ENCODE measurements around the gene IGF1. TPM values are rescaled to one million over a fixed set of nuclear protein-coding genes. Genes with fewer than 3 reads are reported as not detected.
A peak's percentile ranks its signal among the peaks of the same experiment; 100 is the strongest.
"Not testable (repeated sequence)": the region's sequence is repeated elsewhere in the genome, so short reads cannot be mapped to it uniquely, and the experiment has no call there.

IGF1 gene
- total RNA-seq, 4 donors from 2014 or later = 3.6 to 161 (median 33.9) TPM

- Histone ChIP-seq H3K27ac (peak overlapping the region in 1 of 2 donors; percentile 56), H3K36me3 (no peaks in the 10 kb centered on the region), H3K9me3 (no peaks in the 10 kb centered on the region), H3K4me3 (no peak overlapping the region), H3K27me3 (no peaks in the 10 kb centered on the region), H3K4me1 (no peaks in the 10 kb centered on the region)
- intact Hi-C loops (cut with DNase I; ENCODE audit: low total_unique reads) = no loop called here
- TF ChIP-seq, protein P1, sequence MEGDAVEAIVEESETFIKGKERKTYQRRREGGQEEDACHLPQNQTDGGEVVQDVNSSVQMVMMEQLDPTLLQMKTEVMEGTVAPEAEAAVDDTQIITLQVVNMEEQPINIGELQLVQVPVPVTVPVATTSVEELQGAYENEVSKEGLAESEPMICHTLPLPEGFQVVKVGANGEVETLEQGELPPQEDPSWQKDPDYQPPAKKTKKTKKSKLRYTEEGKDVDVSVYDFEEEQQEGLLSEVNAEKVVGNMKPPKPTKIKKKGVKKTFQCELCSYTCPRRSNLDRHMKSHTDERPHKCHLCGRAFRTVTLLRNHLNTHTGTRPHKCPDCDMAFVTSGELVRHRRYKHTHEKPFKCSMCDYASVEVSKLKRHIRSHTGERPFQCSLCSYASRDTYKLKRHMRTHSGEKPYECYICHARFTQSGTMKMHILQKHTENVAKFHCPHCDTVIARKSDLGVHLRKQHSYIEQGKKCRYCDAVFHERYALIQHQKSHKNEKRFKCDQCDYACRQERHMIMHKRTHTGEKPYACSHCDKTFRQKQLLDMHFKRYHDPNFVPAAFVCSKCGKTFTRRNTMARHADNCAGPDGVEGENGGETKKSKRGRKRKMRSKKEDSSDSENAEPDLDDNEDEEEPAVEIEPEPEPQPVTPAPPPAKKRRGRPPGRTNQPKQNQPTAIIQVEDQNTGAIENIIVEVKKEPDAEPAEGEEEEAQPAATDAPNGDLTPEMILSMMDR (IDR thresholded peaks at IDR 0.05) = no peak
- TF ChIP-seq POLR2A (IDR thresholded peaks at IDR 0.05) = no peak
- DNase-seq = no peak
Measured at GRCh38 chr12:102454330-102454729, 26.0 kb downstream of the IGF1 start.

GRCh38 chr12:102452605-102453004 lies 27.8 kb downstream of the IGF1 start:
- TF ChIP-seq, protein P1 (IDR thresholded peaks at IDR 0.05) = no peak
- no peak for TF ChIP-seq POLR2A (IDR thresholded peaks at IDR 0.05)

DNA sequence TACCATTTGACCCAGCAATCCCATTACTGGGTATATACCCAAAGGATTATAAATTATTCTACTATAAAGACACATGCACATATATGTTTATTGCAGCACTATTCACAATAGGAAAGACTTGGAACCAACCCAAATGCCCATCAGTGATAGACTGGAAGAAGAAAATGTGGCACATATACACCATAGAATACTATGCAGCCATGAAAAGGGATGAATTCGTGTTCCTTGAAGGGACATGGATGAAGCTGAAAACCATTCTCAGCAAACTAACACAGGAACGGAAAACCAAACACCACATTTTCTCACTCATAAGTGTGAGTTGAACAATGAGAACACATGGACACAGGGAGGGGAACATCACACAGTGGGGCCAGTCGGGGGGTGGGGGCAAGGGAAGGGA lies 31.3 kb downstream of the IGF1 start:
- DNase-seq; H3K27me3 ChIP-seq; H3K36me3 ChIP-seq; intact Hi-C loops (cut with DNase I; ENCODE audit: low total_unique reads); H3K27ac ChIP-seq; H3K4me1 ChIP-seq; H3K9me3 ChIP-seq; H3K4me3 ChIP-seq: not testable (repeated sequence)

More at GRCh38 chr12:102452605-102453004, 27.8 kb downstream of the IGF1 start:
- Histone ChIP-seq H3K4me3 (no peak overlapping the region), H3K27ac (no peak overlapping the region), H3K27me3 (no peaks in the 10 kb centered on the region), H3K36me3 (no peaks in the 10 kb centered on the region), H3K4me1 (no peaks in the 10 kb centered on the region), H3K9me3 (no peaks in the 10 kb centered on the region)
- intact Hi-C loops (cut with DNase I; ENCODE audit: low total_unique reads) = no loop called here
- no peak for DNase-seq

- H3K4me1 ChIP-seq; H3K4me3 ChIP-seq; H3K9me3 ChIP-seq; H3K27me3 ChIP-seq; intact Hi-C loops (cut with DNase I; ENCODE audit: low total_unique reads); DNase-seq; H3K27ac ChIP-seq; H3K36me3 ChIP-seq: not testable (repeated sequence)
Measured at GRCh38 chr12:102447426-102447825, 32.9 kb downstream of the IGF1 start.

GRCh38 chr12:102444707-102445106 lies 35.7 kb downstream of the IGF1 start:
- Histone ChIP-seq H3K4me1 (no peaks in the 10 kb centered on the region), H3K36me3 (no peaks in the 10 kb centered on the region), H3K4me3 (no peak overlapping the region), H3K9me3 (no peaks in the 10 kb centered on the region), H3K27me3 (no peaks in the 10 kb centered on the region), H3K27ac (no peak overlapping the region)
- intact Hi-C loops (cut with DNase I; ENCODE audit: low total_unique reads) = no loop called here
- no peak for TF ChIP-seq POLR2A (IDR thresholded peaks at IDR 0.05)
- TF ChIP-seq, protein P1 (IDR thresholded peaks at IDR 0.05) = no peak
- no peak for DNase-seq

- Histone ChIP-seq H3K27ac (no peak overlapping the region), H3K27me3 (no peaks in the 10 kb centered on the region), H3K4me1 (no peaks in the 10 kb centered on the region), H3K36me3 (no peaks in the 10 kb centered on the region), H3K4me3 (no peak overlapping the region), H3K9me3 (no peaks in the 10 kb centered on the region)
- intact Hi-C loops (cut with DNase I; ENCODE audit: low total_unique reads) = no loop called here
- no peak for DNase-seq
- TF ChIP-seq, protein P1 (IDR thresholded peaks at IDR 0.05) = no peak
- TF ChIP-seq POLR2A (IDR thresholded peaks at IDR 0.05) = no peak
Measured at GRCh38 chr12:102444093-102444492, 36.3 kb downstream of the IGF1 start.
